Skin epidermis (tissue), 12 donors: ENCODE measurements around the gene ALDH1B1.
"Not testable (repeated sequence)": the region's sequence is repeated elsewhere in the genome, so short reads cannot be mapped to it uniquely, and the experiment has no call there.

Source experiments
- H3K27ac ChIP-seq, 21 experiments: fragments of 200-600 bp; sonication (generic) in 11 of 21; one replicate each; pipeline ENCODE4 v1.5.0; 2020; ENCODE audit warnings: mild to moderate bottlenecking in 3 of 21, inconsistent platforms in 2 of 21, moderate library complexity in 2 of 21
- H3K4me3 ChIP-seq, 7 experiments: fragments of 200-600 bp; sonication (generic) in 2 of 7; one replicate each; pipeline ENCODE4 v1.5.0; 2020; ENCODE audit warnings: inconsistent platforms in 2 of 7, mild to moderate bottlenecking in 2 of 7, moderate library complexity in 1 of 7

Gene ALDH1B1

DNA sequence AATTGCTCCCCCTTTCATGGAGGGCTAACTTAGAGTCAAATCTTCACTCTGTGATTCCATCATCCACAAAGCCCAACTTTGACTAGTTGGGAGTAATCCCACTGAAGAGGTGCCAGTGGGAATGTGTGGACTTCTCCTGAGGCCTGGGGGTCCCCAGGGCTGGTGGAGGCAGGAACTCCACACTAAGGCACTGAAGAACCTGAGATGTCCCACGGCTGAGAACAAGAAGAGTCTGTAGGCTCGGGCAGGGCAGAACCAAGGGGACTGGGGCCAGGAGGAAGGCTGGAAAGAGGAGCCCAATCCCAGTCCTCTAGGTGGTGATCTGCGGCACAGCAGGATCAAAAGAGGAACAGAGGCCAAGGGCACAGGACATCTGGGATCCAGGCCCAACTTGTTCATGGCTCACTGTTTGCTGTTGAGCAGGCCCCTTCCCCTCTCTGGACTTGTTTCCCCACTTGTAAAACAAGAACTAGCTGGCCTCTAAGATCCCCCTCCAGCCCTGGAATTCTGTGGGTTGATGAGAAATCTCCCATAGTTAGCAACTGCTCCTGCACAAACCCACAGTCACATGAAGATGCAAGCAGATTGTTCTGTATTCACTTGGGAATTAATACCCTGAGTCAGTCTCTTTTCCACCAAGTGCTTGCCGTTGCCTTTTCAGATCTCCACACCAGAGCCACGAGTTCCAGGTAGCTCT lies 32.7 kb upstream of the ALDH1B1 start:
- Histone ChIP-seq H3K27ac (peak overlapping the region in 1 of 21 experiments; percentile 29), H3K4me3 (no peak overlapping the region)

DNA sequence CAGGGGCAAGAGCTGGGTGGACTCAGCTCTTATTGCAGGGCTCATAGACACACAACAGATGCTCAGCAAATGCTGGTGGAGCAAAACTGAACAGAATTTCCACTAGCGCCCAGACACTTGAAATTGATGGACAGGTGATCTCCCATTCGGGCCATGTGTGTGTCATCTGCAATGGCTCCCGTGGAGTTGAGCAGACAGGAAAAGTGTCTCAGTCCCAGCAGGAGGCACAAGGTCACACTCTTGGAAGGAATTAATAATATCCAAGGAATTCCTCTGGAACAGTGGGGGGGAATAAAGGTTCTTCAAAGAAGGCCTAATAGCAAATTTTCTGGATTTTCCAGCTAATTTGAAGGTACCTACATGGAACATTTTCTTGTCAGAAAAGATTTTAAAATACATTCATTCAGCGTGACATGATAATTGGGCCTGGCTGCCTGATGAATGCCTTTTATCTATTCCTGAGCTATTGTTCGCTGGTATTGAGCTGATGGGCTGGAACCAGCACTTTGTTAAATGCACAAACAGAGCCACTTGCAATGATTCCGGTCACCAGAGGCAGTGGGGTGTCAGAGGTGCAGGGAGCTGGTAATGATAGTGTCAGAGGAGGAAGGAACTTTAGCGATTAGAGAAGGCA lies 31.5 kb upstream of the ALDH1B1 start:
- H3K27ac ChIP-seq = no peak overlapping the region
- H3K4me3 ChIP-seq = no peak overlapping the region

GRCh38 chr9:38361473-38361850 lies 31.0 kb upstream of the ALDH1B1 start:
- H3K27ac ChIP-seq = no peak overlapping the region
- no peak overlapping the region for H3K4me3 ChIP-seq

DNA sequence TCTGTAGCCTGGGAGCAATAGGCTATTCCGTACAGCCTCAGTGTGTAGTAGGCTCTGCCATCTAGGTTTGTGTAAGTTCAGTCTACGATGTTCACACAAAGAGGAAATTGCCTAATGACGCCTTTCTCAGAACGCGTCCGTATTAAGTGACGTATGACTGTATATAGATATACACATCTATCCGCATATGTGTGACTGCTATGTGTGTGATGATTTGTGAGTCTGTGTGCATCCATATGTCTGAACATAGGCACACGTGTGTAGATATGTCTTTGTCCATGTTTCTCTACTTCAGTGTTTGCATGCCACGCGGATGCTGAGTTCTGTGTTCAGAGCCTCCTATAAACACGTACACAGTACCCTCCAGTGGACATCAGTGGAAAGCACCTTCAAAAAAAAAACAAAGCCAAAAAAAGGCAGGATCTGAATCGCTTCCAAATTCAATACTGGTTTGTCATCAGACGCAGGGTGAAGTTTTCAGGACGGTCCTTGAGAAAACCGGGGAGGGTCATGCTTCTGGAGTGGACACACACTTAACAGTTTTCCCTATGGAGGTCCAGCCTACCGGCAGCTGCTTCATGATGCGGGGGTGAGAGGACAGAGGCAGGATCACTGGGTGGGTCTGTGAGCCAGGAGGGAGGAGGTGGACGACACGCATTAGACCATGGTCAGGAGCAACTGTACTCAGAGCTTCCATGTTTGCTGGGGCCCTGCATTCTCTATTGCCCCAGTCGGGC lies 29.5 kb upstream of the ALDH1B1 start:
- H3K4me3 ChIP-seq = no peak overlapping the region
- H3K27ac ChIP-seq = no peak overlapping the region

DNA sequence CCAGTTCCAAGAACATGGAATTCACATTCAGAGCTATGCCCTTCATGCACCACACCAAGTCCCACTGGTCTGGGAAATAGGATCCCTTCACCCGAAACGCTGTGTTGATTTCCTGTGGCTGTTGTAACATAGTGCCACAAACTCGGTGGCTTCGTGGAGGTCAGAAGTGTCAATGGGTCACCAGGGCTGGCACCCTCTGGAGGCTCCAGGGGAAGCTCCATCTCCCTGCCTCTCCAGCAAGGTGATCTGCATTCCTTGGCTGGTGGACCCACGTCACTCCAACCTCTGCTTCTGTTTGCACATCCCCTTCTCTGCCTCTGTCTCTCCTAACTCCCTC lies 28.9 kb upstream of the ALDH1B1 start:
- no peak overlapping the region for H3K4me3 ChIP-seq
- H3K27ac ChIP-seq = no peak overlapping the region

DNA sequence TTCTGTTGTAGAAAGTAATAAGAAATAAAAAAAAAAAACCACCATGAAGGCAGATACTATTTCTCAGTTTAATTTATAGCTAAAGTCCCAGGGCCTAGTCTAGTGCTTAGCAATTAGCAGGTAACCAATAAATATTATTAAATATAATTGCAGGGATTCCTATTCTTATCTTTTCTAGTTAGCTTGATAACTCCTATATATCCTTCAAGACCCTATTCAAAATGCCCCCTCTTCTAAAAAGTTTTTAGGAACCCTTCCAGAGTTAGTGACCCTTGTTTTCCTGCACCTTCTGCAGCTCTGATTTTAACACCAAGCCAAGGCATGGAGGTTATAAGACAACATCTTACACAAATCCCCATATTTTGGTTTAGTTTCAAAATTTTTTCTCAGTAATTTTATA lies 24.6 kb upstream of the ALDH1B1 start:
- H3K4me3 ChIP-seq = no peak overlapping the region
- H3K27ac ChIP-seq = no peak overlapping the region

GRCh38 chr9:38368731-38369130 lies 23.8 kb upstream of the ALDH1B1 start:
- Histone ChIP-seq H3K4me3 (no peak overlapping the region), H3K27ac (no peak overlapping the region)

- H3K27ac ChIP-seq = no peak overlapping the region
These were observed 22.3 kb upstream of the ALDH1B1 start for GRCh38 chr9:38370176-38370575.

GRCh38 chr9:38371495-38371894 lies 21.0 kb upstream of the ALDH1B1 start:
- Histone ChIP-seq H3K27ac (no peak overlapping the region), H3K4me3 (no peak overlapping the region)

More at GRCh38 chr9:38370176-38370575, 22.3 kb upstream of the ALDH1B1 start:
- H3K4me3 ChIP-seq = no peak overlapping the region

DNA sequence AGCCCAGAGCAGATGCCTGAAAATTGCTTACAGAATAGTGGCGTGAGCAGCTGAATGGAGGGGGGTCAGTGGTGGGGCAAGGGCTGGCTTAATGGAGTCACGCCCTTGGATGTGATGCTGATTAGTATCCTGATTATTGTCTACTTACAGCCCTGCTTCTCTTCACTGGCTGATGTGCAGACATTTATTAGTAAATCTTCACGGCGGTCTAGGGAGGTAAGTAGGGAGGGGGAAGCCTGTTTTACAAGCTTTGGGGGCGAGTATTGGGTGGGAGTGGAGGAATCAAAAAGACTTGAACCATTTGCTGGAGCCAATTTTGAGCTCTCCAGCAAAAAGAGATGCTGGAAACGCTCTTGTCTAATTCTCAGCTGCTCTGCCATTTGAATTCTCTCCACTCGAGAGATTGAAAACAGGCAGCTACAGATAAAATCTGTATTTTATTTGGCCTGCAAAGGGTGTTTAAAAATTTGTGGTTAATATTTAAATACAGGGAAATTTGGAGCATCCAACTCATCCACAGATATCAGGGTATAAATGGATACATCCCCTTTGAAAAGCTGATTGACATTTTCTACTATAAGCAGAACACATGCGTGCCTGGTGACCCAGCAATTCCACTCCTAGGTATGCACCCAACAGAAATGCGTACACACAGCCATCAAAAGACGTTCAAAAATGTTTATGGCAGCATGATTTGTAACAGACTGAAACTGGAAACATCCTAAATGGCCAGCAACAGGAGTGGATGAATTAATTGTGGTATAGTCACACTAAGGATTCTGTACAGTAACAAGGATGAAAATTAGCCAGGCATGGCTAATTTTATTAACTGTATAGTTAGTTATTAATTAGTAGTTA lies 19.5 kb upstream of the ALDH1B1 start:
- H3K27ac ChIP-seq = no peak overlapping the region
- no peak overlapping the region for H3K4me3 ChIP-seq

- Histone ChIP-seq H3K27ac (no peak overlapping the region), H3K4me3 (no peak overlapping the region)
These were observed 18.8 kb upstream of the ALDH1B1 start for GRCh38 chr9:38373679-38374078.

- Histone ChIP-seq H3K4me3 (no peak overlapping the region), H3K27ac (no peak overlapping the region)
These were observed 17.5 kb upstream of the ALDH1B1 start for GRCh38 chr9:38374847-38375571.

DNA sequence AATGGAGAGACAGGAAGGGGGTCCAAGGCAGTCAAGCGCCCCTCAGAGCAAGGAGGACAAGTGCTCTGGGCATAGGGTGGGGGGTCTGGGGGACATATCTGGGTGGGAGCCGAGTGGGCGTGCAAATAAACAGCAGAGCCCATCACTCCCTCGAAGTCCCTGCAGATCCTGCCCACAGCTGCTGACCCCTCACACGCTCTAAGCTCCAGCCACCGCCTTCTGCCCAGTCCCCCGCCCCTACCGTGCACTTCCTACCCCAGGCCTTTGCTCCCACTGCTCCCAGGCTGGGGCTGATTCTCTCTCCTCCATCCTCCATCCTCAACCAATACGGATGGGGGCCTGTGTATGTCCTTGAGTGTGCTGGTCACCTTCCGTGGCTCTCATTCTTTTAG lies 16.9 kb upstream of the ALDH1B1 start:
- H3K27ac ChIP-seq = no peak overlapping the region
- no peak overlapping the region for H3K4me3 ChIP-seq

- Histone ChIP-seq H3K4me3 (no peak overlapping the region), H3K27ac (no peak overlapping the region)
These were observed 16.4 kb upstream of the ALDH1B1 start for GRCh38 chr9:38376021-38376670.

DNA sequence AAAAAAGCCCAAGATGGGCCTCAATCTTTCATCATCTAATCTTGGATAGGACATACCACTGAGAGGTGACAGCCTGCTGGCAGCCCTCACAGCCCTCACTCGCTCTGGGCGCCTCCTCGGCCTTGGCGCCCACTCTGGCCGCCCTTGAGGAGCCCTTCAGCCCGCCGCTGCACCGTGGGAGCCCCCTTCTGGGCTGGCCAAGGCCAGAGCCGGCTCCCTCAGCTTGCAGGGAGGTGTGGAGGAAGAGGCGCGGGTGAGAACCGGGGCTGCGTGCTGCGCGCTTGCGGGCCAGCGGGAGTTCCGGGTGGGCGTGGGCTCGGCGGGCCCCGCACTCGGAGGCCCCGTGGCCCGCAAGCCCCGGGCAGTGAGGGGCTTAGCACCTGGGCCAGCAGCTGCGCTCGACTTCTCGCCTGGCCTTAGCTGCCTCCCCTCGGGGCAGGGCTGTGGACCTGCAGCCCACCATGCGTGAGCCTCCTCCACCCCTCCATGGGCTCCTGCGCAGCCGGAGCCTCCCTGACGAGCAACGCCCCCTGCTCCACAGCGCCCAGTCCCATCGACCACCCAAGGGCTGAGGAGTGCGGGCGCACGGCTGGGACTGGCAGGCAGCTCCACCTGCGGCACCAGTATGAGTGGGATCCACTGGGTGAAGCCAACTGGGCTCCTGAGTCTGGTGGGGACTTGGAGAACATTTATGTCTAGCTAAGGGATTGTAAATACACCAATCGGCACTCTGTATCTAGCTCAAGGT lies 15.0 kb upstream of the ALDH1B1 start:
- not testable (repeated sequence) for H3K4me3 ChIP-seq
- H3K27ac ChIP-seq = peak overlapping the region in 1 of 21 experiments; percentile 53

- Histone ChIP-seq H3K27ac (no peak overlapping the region), H3K4me3 (no peak overlapping the region)
These were observed 12.2 kb upstream of the ALDH1B1 start for GRCh38 chr9:38380230-38380871.

DNA sequence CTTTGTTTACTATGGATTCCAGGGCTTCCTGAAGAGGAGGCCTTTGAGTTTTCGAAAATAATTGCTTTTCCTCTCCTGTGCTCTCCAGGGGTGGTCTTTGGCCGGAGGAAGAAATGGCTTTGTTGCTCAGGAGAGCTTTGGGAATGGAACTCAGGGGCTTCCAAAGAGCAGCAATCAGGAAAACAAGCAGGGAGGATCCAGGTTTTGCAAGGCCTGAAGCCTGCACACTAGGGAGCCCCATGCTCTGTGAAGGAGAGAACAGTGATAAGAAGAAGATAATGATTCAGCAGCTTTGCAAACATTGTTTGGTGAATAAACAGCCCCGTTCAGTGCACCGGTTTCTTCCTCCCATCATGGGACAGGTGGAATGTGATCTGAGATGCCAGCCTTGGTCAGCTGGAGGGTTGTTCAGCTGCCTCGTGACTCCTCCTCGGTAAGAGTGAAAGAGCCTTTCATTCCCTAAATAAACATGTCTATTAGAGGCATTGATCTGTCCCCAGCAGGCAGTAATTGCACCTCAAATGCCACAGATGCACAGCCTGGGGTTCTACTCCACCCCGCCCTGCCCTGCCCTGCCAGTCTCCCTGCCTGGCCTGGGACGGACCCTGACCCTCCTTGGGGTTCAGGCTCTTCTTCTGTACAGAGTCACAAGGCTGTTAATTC lies 11.5 kb upstream of the ALDH1B1 start:
- no peak overlapping the region for H3K4me3 ChIP-seq
- H3K27ac ChIP-seq = no peak overlapping the region
